HEK293T (cell line): Measurements from ENCODE around the gene KRTAP19-3.

Source experiments
- ARNT ChIP-seq: fragments of 450-650 bp; IDR thresholded peaks from 2 replicates; pipeline ENCODE4 v1.6.1; 2017; ENCODE audit warnings: mild to moderate bottlenecking
- BHLHE40 ChIP-seq: fragments of 450-650 bp; IDR thresholded peaks from 2 replicates; pipeline ENCODE4 v1.6.1; 2016; ENCODE audit warnings: mild to moderate bottlenecking, moderate library complexity, borderline replicate concordance
- CTBP1 ChIP-seq: fragments of 450-650 bp; IDR thresholded peaks from 2 replicates; pipeline ENCODE4 v1.6.1; 2016; ENCODE audit warnings: borderline replicate concordance
- ELF4 ChIP-seq: fragments of 450-650 bp; IDR thresholded peaks from 2 replicates; pipeline ENCODE4 v1.6.1; 2017; ENCODE audit warnings: antibody characterized with exemption
- FOXA1 ChIP-seq: fragments of 450-650 bp; IDR thresholded peaks from 2 replicates; pipeline ENCODE4 v1.6.1; 2016; ENCODE audit warnings: mild to moderate bottlenecking
- FOXK2 ChIP-seq: fragments of 450-650 bp; IDR thresholded peaks from 2 replicates; pipeline ENCODE4 v1.6.1; 2016; ENCODE audit warnings: mild to moderate bottlenecking
- FOXM1 ChIP-seq: fragments of 450-650 bp; IDR thresholded peaks from 2 replicates; pipeline ENCODE4 v1.6.1; 2017; ENCODE audit warnings: mild to moderate bottlenecking, borderline replicate concordance
- L3MBTL2 ChIP-seq: fragments of 450-650 bp; conservative IDR thresholded peaks from 2 replicates; pipeline ENCODE4 v1.6.1; 2016; ENCODE audit warnings: mild to moderate bottlenecking
- LEF1 ChIP-seq: fragments of 450-650 bp; IDR thresholded peaks from 2 replicates; pipeline ENCODE4 v1.6.1; 2017; ENCODE audit warnings: mild to moderate bottlenecking, borderline replicate concordance
- NFRKB ChIP-seq: fragments of 450-650 bp; IDR thresholded peaks from 2 replicates; pipeline ENCODE4 v1.6.1; 2016; ENCODE audit warnings: mild to moderate bottlenecking, moderate library complexity
- SP1 ChIP-seq: fragments of 450-650 bp; IDR thresholded peaks from 2 replicates; pipeline ENCODE4 v1.6.1; 2017
- TARDBP ChIP-seq: fragments of 450-650 bp; IDR thresholded peaks from 2 replicates; pipeline ENCODE4 v1.6.1; 2016
- ZNF384 ChIP-seq: fragments of 450-650 bp; IDR thresholded peaks from 2 replicates; pipeline ENCODE4 v1.6.1; 2016

- no peak for TF ChIP-seq BHLHE40
- TF ChIP-seq ELF4 = no peak
- TF ChIP-seq TARDBP = no peak
- no peak for TF ChIP-seq FOXM1
- TF ChIP-seq FOXA1 = no peak
- TF ChIP-seq NFRKB = no peak
- TF ChIP-seq ARNT = no peak
- TF ChIP-seq SP1 = no peak
- no peak for TF ChIP-seq FOXK2
- TF ChIP-seq CTBP1 = no peak
- TF ChIP-seq LEF1 = no peak
- no peak for TF ChIP-seq ZNF384
- no peak for TF ChIP-seq L3MBTL2
These were observed 44.8 kb downstream of the KRTAP19-3 start for GRCh38 chr21:30447056-30447455.
